Stromal cell of bone marrow (primary cell): ENCODE data around the gene SYMPK.

Experiments used
- DNase-seq: peaks from one replicate; pipeline ENCODE4 v3.0.0-alpha.2; 2012; ENCODE audit warnings: low read depth

Gene SYMPK

GRCh38 chr19:45781214-45782161 is 81.5 kb downstream of the SYMPK start:
- DNase-seq = no peak

DNA sequence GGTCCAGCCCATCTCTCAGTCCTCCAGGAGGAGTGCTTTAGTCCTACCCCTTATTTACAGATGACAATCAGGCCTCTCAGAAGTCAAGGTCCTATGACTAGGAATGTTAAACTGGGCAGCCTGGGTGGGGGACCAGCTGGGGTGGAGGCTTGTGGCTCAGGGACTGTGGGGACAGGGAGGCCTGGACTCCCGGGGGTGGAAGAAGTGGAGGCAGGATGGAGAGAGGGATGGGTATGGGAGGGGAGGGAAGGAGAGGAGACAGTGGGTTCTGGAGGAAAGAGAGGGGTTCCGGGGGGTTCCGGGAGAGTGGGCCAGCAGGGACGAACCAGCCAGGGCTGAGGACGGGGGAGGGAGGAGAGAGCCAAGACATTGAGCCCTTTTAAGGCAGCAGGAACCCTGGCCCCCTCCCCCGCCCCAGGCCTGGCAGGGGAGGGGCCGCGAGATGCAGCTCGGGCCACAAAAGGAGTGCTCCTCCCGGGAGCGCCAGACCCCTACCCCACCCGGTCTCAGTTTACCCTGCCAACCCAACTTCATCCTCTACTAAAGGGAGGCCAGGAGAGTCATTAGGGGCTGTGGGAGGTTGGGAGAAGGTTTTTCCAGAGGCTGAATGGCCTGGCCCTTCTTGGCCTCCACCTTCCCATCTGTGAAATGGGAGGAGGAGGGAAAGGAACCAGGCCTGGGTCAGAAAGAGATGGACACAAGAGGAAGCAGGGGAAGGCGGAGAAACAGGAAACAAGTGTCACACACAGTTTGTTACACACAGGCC is 82.3 kb downstream of the SYMPK start:
- no peak for DNase-seq

- DNase-seq = no peak
Observed at GRCh38 chr19:45780146-45780447, 82.8 kb downstream of the SYMPK start.

GRCh38 chr19:45779231-45780145 is 83.5 kb downstream of the SYMPK start:
- no peak for DNase-seq

DNA sequence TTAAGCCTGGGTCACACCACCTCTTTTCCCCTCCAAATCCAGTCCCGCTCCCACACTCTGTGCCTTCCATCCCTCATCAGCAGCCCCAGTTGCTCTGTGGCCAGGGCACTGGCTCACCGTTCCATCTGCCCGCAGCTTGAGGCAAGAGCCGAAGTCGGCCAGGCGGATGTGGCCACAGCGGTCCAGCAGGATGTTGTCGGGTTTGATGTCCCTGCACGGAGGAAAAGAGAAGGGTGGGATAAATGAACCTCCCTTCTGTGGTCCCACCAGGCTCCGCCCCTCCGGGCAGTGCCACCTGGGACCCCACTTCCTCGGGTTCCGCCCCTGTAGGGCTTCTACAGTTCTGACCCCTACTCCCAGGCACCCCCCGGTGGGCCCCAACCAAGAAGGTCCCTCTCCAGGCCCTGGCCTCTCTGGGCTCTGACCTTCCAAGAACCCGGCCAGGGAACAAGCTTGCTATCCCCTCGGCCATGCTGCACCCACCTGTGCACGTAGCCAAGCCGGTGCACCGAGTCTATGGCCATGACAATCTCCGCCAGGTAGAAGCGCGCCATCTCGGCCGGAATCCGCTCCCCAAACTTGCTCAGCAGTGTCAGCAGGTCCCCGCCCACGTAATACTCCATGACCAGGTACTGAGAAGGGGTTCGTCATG is 84.8 kb downstream of the SYMPK start:
- DNase-seq = no peak

DNA sequence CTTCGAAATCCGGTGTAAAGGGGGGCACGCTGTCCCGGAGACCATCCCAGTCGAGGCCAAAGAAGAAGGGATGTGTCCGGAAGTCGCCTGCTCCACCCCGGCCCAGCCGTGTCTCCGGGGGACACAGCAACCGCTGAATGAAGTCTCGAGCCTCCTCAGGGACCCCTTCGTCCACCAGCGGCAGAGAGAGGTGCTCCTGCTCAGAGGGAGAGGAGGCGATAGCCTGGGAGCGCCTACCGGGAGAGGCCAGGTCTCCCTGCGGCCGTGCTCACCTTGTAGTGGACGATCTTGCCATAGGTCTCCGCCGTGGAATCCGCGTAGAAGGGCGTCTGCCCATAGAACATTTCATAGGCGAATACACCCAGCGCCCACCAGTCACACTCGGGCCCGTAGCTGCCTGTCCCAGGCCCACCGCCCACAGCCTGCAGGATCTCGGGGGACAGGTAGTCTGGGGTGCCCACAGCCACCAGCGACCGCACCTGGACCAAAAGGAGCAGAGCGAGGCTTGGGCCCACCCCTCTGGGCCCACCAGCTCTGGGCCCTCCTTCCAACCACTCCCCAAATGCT is 85.5 kb downstream of the SYMPK start:
- DNase-seq = no peak

DNA sequence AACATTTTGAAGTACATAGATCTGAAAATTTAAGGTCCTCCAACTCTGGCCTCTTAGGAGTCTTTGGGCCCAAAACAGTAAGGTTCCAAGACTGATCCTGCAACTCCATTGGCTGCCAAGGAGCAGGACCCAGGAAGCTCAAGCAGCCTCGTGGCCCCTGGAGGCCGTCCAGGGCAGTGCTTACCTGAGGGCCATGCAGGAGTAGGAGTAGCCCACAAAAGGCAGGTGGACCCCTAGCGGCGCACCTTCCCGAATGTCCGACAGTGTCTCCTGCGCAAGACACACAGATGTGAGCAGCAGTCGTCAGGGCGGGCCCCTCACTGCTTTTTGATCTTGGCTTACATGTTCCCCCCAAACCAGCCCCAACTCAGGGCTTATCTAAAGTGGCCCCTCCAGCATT is 88.2 kb downstream of the SYMPK start:
- no peak for DNase-seq

DNA sequence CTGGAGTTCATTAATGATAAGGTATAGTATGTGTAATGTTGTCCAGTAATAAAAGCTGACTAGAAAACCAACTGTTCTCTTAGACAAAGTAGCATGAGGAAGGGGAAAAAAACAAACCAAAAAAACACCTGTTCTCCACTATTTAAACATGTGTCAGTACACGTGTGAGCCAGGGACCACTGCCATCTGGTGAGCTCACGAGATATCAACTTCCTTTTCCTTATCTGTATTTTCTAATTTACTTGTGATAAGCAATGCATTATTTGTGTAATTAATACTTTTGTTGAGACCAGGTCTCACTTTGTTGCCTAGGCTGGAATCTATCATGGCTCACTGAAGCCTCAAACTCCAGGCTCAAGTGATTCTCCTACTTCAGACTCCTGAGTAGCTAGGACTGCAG is 89.6 kb downstream of the SYMPK start:
- DNase-seq = no peak

- no peak for DNase-seq
Observed at GRCh38 chr19:45772912-45773311, 90.0 kb downstream of the SYMPK start.

DNA sequence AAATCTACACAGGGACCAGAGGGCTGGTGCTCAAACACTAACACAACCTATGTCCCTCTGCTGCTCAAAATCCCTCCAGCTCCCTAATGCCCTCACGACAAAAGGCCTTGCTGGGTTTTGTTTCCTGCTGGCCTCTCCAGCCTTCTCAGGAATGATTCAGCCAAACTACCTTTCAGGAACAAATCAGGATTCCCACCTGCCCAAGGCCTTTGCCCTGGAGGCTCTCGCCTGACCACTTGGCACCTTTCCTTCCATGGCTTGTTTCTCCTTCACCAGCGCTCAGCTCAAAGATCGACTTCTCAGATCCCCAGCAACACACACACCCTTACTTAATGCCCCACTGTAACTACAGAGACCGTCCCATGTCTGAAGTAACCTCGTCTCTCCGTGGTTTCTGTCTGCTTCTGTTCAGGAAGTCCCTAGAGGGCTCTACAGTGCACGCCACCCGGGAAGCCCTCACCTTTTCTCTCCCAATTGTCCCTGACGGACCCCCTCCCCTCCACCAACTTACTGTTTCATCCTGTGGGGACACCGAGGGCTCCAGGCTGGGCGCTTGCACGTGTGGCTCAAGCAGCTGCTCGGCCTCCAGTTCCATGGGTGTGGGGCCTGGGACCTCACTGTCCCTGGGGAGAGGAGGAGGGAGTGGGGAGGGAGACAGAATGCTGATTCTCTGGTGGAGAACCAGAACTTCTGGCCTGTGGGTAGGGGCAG is 90.7 kb downstream of the SYMPK start:
- DNase-seq = no peak

DNA sequence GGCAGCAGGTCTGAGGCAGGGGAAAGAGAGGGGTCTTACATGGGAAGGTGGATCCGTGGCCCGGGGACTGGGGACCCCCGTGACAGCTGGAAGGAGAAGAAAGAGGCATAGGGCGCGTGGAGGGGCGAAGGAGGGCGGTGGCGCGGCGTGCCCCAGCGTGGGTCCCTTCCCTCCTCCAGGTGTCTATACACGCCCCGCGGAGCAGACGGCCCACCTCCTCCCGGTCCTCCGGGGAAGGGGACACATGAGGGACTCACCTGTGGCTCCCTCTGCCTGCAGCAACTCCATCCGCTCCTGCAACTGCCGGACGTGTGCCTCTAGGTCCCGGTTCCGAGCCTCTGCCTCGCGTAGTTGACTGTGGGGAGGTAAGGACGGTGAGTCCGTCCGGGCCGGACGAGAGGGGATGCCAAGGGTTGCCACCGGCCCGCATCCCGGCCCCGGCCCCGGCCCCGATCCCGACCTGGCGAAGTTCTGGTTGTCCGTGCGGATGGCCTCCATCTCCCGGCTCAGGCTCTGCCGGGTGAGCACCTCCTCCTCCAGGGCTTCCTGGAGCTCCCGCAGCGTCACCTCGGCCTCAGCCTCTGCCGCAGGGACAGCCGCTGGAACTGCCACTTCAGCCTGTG is 91.5 kb downstream of the SYMPK start:
- DNase-seq = no peak

GRCh38 chr19:45770192-45771101 is 92.5 kb downstream of the SYMPK start:
- peak; percentile 95 for DNase-seq

GRCh38 chr19:45769821-45770191 is 93.1 kb downstream of the SYMPK start:
- no peak for DNase-seq

DNA sequence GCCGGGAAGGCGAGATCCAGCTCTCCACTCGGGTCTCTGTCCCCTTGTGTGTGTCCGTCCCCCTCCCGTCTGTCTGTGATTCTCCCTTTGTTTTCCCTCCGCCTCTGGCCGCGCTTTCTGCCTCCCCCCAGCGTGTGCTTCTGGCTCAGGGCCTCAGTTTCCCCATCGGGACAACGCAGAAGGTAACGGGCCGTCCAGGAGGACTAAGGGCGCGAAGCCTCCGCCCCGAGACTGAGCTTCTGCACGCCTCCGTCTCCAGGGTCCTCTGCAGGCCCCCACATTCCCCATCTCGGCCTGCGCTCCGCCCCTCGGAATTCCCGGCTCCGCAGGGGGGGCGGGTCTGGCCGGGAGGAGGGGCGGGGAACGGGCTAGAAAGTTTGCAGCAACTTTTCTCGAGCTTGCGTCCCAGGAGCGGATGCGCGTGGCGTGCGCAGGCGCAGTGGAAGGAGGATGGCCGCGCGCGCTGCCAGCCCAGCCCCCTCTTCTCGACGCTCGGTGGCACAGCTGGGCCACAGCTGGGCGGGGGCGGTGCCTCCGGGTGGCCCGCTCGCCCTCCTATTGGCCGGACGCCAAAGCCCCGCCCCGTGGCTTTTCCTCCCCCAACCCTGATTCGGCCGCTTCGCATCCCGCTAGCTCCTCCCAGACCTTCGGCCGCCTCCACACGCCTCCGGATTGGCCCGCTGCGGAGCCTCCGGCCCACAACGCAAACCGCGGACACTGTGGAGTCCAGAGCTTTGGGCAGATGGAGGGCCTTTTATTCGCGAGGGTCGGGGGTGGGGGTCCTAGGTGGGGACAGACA is 93.8 kb downstream of the SYMPK start, which contains the start of gene SIX5:
Gene SIX5 (minus strand): TSS at position 269 of the 799 bp plus-strand sequence. CDS start 408 bp downstream, outside the sequence.
- DNase-seq = peak; percentile 96

GRCh38 chr19:45768655-45768983 is 94.3 kb downstream of the SYMPK start:
- DNase-seq = no peak

- no peak for DNase-seq
Observed at GRCh38 chr19:45767881-45768654, 94.9 kb downstream of the SYMPK start.

- peak; percentile 81 for DNase-seq
Observed at GRCh38 chr19:45767410-45767880, 95.5 kb downstream of the SYMPK start.
